HG03025 (cell line): Measurements from ENCODE around the gene SNCAIP.
"Not testable (repeated sequence)": the region's sequence is repeated elsewhere in the genome, so short reads cannot be mapped to it uniquely, and the experiment has no call there.

ENCODE experiments used
- ATAC-seq: cut with Tn5 transposase; IDR thresholded peaks from one replicate; pipeline ENCODE4 v1.9.1; 2021; ENCODE audit warnings: mild to moderate bottlenecking, moderate library complexity; ENCODE audit not compliant: unreplicated experiment, low FRiP score

Gene SNCAIP

DNA sequence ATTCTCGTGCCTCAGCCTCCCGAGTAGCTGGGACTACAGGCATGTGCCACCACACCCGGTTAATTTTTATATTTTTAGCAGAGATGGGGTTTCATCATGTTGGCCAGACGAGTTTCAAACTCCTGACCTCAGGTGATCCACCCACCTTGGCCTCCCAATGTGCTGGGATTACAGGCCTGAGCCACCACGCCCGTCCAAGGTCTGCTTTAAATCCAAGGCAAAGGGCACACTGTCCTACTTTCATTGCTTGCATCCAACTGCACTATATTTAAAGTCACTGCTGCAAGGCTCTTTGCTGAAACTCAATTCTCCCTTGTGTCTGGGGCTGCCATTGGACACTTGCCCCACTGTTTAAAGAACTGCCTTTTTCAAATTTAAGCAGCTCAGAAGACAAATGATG, 174.6 kb downstream of the SNCAIP start:
- not testable (repeated sequence) for ATAC-seq

DNA sequence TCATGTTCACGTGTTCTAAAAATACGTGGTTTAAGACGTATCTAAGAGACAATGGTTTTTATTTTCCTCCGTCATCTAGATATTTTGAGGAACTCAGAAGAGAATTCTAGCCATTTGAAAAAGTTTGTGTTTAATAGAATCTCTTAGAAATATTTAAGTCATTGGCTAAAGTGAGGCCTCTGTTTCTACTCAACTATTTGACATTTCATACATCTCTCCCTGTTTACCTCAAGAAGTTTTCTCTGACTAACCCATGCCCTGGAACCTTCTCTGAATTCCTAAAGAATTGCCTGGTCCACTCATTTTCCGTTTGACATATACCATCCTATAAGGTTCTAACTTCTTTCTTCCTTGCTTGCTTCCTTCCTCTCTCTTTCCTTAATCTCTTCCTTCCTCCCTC, 178.7 kb downstream of the SNCAIP start:
- ATAC-seq: no peak

DNA sequence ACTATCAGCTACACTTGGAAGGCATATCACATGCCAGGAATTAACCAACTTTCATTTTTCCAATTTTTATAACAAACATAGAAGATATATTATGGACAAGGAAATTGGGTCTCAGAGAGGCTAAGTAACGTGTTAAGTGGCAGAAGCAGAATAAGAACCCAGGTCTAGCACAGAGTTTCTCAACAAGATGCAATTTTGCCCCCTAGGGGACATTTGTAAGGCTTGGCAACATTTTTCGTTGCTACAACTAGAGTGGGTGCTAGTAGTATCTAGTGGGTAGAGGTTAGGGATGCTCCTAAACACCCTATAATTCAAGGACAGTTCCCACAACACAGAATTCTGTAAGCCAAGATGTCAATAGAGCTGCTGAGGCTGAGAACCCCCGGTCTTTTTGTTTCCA, 180.6 kb downstream of the SNCAIP start:
- no peak for ATAC-seq

DNA sequence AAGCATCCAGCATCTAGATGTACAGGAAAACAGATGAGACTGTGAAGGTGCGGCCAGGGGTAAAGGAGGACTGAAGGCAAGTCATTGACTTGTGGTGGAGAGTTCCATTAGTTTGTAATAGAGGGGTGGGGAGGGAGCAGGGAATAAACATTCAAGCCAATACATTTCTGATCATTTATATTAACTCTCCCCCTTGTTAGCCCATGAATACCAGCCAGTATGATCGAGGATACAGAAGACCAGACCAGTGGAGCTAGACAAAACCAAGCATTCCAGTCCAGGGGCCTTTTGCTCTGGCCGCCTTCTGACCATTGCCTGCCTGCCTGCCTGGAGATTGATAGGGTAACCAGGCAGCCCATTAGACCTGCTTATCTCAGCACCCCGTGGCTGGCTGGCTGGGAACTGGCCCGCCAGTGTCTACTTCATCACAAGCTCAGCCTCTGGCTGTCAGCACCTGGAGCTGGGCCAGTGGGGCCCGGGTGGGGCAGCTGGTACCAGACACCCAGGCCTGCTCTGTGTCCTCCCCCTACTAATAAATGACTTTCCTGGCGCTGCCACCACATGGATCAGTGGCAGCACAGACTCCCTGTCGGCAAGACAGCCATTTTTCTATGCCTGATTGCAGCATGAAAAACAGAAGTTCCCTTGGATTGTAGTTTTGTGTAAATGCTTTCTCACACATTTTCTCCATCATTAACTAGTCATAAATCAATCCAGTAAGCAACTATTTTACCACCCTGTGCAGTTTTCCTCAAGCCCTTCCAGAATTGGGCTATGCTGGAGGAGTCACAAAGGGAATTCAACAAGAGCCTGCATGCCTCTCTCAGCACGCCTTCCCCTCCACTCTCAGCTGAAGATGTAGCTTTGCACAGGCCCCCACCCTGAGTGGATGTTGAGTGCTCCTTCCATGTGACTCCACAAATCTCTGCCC, 181.3 kb downstream of the SNCAIP start:
- no peak for ATAC-seq

DNA sequence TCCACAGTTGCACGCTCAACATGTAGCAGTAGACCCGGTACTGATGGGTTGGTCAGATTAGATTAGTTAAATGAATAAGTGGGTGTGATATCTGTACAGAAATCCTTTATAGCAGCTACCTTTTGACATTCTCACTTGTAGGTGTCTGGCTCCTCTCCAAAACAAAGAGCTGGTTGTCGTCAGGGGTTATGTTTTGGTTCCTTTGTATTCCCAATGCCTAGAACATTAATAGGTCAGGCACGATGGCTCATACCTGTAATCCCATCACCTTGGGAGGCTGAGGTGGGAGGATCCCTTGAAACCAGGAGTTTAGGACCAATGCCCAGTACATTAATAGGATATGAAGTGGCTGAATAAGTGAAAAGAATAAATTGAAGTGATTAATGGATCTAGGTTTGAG, 182.1 kb downstream of the SNCAIP start:
- no peak for ATAC-seq

DNA sequence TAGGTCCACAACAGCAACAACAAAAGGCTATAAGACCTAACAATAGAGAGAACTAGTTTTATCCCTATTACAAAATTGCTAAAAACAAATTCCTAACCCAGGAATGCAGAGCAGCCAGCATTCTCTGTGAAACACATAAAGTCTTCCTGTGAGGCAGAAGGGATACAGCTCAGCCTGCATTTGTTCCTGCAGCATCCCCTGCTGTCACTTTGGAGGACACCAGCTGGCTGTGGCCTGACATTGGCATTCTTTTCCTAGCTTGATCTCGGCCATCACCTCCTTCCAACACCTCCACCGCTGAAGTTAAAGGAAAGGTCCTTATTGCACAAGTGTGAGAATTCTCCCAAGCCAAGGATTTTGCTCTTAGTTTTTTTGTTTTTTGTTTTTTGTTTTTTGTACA, 186.1 kb downstream of the SNCAIP start:
- no peak for ATAC-seq

DNA sequence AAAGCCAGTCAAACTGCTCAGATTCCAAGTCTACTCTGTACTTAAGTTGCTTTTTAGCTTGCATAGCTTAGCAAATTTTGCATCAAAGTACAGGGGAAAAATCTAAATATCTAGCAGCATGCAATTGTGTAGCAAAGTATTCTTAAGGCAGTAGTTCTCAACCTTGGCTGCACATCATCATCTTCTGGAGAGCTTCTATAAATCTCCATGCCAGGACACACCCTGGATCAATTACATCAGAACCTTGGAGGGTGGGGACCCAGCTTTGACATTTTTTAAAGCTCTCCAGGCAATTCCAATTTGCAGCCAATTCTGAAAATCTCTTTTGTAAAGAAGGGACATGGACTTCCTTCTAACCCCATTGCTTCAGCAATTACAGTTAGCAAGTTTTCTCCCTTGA, 187.5 kb downstream of the SNCAIP start:
- ATAC-seq: no peak

DNA sequence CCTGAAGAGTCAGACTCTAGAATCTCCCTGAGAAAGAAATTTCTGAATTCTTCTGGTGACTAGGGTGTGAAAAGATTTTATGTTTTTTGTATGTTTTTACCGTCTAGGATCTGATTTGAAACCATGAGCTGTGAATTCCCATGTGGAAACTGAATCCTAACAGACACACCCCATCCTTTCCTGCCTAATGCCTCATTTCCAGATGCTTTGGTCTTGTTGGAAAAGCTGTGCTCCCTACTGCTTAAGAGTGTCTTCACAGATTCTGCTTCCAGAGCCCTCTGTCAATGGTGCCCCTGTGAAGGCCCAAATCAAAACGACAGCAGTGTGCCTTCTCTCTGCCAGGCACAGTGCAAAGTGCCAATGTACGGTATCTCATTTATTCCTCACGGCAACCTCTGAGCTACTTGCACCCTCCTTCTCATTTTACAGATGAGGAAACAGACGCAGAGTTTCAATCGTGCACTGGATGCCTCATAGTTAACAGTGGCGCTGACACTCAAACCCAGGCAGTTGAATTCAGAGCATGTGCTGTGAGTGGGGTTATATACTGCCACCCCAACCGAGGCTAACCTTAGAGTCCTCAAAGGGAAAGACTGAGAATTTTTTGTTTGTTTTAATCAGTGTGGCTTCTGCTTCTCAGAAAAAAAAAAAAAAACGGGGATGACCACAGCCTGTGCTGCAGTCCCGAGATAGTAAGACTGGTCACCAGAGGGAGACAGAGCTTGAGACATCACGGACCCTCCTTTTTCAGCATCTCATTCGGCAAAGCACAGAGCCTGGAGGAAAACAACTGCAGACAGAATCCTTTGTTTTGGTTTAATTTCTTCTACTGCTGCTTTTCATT, 188.4 kb downstream of the SNCAIP start:
- no peak for ATAC-seq

DNA sequence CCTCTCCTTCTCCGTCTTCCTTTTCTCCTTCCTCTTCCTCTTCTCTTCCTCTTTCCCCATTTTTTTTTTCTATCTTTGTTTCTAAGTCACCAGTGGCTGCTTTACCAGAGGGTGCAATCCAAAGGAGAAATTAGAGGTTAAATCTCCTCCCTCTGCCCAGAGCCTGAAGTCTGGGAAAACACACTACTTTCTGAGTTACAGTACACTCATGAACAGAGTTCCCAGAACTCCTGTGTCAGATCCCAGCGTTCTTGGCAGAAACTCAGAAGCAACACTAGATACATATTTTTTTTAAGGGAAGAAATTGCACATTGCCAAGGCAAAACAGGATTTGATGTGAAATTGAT, 189.0 kb downstream of the SNCAIP start:
- ATAC-seq: no peak

DNA sequence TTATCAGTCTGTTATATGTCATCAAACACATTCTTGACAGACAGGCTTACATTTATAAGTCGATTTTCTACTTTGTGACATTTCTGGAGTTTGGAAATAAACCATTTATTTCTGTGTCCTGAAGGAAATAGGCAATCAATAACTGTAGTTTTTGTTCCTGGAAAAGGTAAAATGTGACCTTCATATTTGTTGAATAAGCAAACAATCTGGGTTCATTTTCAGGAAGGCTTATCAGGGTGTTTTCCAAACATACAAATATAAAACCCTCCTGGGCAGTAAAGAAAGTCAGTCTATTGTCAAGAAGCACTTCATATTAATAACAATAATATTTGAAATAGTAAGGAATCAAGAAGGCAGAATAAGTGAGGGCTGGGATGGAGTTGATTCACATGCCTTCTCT, 195.0 kb downstream of the SNCAIP start:
- ATAC-seq: no peak

DNA sequence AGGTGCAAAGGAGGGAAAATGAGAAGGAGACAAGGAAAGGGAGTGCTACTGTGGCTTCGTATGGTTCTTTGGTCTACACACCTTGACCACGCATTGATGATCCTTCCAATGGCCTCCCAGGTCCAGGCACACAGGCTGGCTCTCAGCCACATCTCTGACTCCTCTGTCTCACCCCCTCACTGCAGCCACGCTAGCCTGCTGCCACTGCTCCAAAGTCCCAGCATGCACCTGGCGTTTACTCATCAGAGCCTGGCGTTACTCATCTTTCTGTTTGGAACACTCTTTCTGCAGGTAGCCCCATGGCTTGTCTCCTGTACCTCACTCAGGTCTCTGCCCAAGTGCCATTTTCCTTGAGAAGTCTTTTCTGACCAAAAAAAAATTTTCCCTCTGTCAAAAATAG, 195.5 kb downstream of the SNCAIP start:
- ATAC-seq: no peak

DNA sequence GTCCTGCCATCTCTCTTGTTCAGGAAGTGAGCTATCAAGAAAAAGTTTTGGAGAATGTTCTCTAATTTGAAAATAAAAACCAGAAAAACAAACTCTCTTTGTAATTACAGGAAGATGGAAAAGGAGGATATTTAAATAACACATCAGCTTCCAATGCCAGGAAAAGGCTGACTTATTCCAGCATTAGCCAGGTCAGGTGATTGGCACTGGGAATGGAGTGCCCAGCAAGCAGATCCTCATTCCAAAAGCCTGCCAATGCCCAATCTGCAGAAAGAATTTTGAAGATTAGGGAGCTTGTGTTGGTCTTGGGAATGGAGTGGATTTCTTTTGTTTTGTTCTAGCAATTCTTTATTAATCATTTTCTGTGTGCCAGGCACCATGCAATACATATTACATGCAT, 196.6 kb downstream of the SNCAIP start:
- no peak for ATAC-seq
